Stimulated activated CD8-positive, alpha-beta memory T cell treated with anti-CD3 and anti-CD28 coated beads, Interleukin-12 subunit alpha, Interleukin-12 subunit beta, amount 100 ng/mL, for 24 hours (primary cell): ENCODE results near the gene NOL11.
A peak's percentile ranks its signal among the peaks of the same experiment; 100 is the strongest.
"Not testable (repeated sequence)": the region's sequence is repeated elsewhere in the genome, so short reads cannot be mapped to it uniquely, and the experiment has no call there.

ENCODE experiments used
- DNase-seq: peaks from one replicate; pipeline ENCODE4 v3.0.0-alpha.2; 2020; ENCODE audit errors: extremely low read depth

NOL11 gene

DNA sequence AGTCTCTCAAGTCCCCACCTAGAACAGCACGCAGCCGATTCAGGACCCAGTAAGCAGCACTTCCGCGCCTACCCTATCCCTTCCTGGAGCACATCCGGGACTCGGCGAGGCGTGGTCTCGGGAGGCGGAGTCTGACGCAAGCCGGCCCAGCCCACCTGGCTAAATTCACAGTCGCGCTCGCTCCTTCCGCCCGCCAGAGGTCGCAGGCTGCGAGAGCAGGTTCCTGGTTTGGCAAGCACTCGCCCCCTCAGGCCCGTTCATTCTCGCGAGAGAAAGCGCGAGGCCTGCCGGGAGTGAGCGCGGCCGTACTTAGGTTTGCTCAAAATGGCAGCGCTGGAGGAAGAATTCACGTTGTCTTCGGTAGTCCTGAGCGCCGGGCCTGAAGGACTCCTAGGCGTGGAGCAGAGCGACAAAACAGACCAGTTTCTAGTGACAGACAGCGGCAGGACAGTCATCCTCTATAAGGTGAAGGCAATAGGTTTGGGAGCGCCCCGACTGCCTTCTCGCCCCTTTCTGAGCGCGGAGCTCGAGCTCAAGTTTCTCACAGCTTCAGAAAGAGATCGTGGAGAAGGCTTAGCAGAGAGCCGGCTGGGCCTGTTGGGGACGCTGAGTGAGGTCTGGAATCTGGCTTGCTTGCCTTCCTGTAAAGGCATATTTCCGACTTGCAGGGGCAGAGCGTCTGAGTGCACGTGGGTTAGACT is at the start of gene NOL11:
NOL11 (plus strand) TSS at position 313 of the 701 bp plus-strand sequence; CDS start at position 325, 12 bp downstream.
- peak; percentile 92 for DNase-seq

DNA sequence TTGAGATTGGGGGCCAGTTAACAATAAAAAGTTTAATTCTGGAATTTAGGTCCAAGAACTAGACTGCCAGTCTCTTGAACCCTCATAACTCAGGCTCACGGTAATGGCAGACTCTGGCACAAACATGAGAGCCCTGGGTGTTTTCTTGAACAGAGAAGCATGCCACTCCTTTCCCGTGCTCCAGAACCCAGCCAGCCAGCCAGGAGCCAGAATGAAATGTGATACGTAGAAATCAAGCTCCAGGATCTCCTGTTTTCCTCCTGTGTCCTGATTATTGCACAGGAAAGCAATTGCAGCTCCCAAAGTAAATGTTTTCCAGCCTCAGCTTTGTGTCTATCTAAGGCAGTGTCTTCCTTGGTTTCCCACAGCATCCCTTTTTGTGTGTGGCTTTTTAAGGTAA is 46.2 kb upstream of the NOL11 start:
- no peak for DNase-seq

- no peak for DNase-seq
These were observed 45.0 kb upstream of the NOL11 start for GRCh38 chr17:67672592-67673335.

GRCh38 chr17:67675481-67675880 is 42.3 kb upstream of the NOL11 start:
- DNase-seq = no peak

DNA sequence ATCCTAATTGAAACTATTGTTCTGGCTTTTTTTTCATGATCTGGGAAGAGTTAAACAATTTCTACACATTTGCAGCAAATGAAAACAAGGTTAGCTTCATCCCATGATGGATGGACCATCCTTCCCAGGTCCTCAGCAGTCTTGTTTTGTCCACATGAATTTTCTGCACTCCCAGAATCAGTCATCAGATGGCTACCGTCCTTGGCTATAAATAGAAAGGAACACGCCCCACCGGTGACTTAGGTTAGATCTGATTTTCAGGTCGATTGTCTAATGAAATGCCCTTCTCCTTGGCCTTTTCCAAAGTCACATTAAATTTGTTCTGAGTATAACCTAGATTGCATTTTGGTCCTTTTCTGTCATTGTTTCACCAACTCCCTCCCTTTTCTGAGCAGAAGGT is 41.4 kb upstream of the NOL11 start:
- DNase-seq = no peak

- DNase-seq = no peak
These were observed 39.3 kb upstream of the NOL11 start for GRCh38 chr17:67678414-67678813.

DNA sequence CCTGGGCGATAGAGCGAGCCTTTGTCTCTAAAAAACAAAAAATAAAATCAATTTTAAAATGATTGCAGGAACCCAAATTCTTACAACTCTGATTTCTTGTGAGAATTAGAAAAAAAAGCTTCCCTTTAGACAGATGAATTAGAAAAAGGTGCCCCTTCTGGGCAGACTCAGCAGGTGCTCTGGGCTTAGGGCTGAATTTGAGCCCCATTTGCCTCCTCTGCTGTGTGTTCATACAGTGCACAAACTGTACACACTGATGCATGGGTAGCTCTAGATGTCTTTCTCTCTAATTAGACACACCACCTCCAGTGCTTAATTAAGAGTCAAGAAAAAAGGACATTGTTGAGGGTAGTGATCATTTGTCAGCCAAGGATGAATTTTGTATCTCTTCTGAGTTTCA is 38.5 kb upstream of the NOL11 start:
- no peak for DNase-seq

DNA sequence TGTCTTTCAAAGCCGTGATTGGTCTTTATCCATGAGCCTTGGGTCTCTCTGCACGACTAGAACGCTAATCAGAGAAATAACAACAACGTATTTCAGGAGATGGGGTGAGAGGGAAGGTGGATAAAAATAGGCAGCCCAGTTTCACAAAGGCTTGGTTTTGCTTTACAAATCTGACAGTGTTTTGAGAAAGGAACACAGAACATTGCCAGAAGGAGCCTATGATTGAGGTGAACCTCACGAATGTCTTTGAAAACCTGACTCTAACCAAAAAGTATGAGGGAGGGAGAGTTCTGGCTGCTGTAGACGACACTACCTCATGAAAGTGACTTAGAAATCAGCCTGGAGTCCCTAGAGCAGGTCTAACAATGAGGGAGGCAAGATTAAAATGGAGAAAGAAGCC is 38.0 kb upstream of the NOL11 start:
- DNase-seq = no peak

- no peak for DNase-seq
These were observed 37.1 kb upstream of the NOL11 start for GRCh38 chr17:67680445-67681224.

- DNase-seq = no peak
These were observed 35.5 kb upstream of the NOL11 start for GRCh38 chr17:67682196-67682595.

DNA sequence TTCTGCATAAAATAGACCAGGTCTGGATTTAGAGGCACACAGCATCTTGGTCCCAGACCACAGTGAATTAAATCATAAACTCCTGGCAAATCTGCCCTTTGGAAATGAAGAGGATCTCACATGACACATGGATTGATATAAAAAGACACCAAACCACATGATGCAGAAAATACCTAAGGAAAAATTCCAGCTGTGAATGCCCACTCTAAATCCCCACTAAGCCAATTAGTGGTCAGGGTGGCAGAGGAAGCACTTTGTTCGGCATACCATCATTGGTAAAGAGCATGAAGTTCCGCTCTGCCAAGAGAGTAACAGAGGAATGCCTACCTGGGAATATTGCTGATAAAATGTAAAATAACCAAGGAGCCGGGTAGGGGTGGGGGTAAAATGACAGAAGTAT is 32.4 kb upstream of the NOL11 start:
- no peak for DNase-seq

DNA sequence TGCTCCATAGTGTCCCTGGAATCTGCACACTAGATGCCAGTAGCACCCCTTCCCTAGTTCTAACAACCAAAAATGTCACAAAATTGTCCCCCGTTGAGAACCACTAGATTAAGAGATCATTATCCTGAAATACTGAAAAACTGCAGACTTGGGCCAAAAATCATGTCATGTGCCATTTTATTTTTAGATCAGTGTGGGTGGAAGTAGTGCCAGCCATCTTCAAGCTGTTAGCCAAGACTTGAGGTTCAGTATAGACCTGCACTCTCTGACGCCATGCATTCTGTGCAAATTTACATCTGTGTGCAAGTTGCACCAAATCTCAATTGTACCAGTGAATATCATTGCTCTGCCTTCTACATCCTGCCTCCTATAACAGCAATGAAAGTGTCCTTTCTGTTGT is 31.5 kb upstream of the NOL11 start:
- DNase-seq = no peak

GRCh38 chr17:67687511-67687910 is 30.2 kb upstream of the NOL11 start:
- DNase-seq = no peak

DNA sequence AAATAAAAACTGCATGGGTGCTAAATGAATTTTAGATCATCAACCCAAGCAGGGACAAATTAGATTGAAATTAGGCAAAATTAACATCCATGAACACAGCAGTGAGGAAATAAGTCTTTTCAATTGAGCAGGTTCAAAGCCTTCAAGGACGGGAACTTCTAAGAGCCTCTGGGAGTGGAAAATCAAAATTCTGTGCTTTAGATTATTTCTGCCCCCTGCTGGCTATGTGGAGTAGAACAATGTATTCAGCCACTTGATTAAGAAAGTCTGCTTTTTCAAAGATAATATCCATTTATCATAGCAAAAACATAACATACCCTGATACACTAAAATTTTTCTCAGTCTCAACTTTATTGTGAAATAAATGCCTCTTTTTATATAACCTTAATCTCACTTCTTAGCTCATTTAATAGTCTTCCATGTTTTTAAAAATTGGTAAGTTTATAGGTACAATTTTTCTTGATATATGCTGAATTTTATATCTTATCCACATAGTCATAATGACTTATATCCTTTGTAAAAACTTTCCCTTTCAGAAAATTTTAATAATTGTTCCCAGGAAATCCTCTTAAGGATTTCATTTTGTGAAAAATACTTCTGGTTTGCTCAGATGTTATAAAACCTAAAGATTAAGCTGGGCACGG is 28.1 kb upstream of the NOL11 start:
- DNase-seq = no peak

GRCh38 chr17:67693811-67694210 is 23.9 kb upstream of the NOL11 start:
- no peak for DNase-seq

DNA sequence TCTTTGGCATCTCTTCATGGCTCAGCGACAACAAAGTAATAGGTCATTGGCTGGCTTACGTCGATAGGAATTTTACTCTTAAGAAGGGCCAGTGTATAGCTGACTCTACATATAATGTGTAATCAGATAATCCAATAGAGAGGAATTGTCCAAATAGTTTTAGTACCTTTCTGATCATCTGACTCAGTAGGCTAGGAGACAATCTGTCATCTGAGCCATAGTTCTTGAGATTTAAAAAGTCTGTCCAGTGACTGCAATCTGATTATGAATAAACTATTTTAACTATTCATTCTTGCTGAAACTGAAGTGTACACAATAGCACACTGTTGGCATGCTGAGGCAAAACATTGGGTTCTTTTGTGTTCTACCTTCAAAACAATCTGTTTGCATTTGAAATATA is 21.4 kb upstream of the NOL11 start:
- DNase-seq = no peak

DNA sequence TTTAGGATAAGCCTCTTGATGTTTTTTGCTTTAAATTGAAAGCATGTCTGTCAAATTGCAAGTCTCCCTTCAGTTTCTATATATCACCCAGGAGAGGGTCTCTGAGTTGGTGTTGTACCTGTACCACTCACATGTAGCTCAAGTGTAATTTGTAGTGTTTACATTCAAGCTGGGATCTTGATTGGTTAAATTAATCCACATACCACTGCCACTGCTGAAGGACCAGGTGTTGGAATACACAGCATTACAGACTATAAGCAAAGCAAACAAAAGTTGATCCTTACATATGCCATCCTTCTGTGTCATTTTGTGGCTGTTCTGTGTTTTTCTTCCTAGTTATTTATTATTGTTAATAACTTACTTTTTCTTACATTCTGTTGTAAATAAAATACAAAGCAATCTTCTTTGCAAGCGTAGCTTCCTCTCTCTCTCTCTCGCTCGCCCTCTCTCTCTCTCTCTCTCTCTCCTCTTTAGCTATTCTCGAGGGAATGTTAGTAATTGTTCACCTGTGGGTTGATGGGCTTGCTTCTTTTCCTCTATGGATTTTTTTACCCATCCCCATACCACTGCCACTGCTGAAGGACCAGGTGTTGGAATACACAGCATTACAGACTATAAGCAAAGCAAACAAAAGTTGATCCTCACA is 20.8 kb upstream of the NOL11 start:
- DNase-seq = no peak

DNA sequence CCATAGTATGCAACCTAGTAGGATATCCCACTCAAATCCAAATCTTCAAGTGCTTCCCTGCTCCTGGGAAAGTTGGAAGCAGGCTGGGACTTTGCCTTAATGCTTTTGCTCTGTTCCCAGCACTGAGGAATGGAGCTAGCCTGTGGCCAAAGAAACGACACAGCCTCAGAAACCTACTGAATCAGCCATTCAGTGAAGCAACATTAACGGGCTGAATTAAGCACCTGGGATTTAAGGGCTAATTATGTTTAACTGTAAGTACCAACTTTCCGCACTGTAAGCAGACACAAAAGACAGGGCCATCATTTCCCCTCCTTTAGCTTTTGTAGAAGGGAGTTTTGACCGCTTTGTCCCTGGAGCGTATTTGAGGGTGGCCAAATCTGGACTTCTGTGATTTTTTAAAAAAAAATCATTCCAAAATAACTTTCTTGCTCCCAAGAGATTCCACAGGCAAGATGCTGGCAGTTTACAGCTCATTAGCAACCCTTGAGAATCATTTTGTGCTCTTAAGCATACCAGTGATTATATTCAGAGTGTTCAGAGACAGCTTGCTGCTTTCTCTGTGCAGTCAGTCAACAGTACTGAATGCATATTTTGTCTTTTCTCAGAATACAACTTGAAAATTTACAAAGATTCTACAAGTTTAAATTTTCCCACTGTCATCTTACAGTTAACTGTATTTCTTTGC is 17.6 kb upstream of the NOL11 start:
- DNase-seq = no peak

DNA sequence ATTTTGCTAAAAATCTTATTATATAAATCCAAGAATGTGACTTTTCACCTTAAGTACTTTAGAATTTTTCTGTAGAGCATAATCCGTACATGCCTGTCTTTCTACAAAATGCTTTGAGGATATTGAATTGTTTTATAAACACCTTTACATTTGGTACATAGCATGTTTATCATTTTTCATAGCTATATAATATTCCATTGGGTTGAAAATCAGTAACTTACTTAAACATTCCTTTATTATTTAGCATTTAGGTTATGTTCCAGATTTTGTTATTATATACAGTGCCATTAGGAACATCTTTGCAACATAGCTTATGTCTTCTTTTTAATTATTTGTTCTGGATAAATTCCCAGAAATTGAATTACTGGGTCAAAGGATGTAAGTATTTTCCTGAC is 17.0 kb upstream of the NOL11 start:
- DNase-seq = no peak

DNA sequence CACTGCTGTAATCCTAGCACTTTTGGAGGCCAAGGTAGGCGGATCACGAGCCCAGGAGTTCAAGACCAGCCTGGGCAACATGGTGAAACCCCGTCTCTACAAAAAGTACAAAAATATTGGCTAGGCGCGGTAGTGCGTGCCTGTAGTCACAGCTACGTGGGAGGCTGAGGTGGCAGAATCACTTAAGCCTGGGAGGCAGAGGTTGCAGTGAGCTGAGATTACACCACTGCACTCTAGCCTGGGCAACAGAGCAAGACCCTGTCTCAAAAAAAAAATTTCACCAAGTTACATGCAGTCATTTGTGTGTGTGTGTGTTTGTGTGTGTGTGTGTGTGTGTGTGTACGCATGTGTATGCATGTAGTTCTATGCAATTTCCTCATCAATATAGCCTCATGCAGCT is 14.9 kb upstream of the NOL11 start:
- not testable (repeated sequence) for DNase-seq

GRCh38 chr17:67707442-67707841 is 10.3 kb upstream of the NOL11 start:
- DNase-seq = no peak
